Hippocampal formation (tissue), 2 donors: Measurements from ENCODE around the gene PRSS33.

Experiments used
- DNase-seq, 2 donors: peaks; one replicate each; lab custom pipeline; 2025; lab: John Stamatoyannopoulos, UW

The PRSS33 gene

DNA sequence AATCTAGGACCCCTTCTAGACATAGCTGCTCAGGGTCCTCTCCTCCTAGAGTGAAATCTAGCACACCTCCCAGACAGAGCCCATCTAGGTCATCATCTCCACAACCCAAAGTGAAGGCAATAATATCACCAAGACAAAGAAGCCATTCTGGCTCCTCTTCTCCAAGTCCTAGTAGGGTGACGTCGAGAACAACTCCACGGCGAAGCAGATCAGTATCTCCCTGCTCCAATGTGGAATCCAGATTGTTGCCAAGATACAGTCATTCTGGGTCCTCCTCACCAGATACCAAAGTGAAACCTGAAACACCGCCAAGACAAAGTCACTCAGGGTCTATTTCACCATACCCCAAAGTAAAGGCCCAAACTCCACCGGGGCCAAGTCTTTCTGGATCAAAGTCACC, 24.2 kb downstream of the PRSS33 start:
- no peak for DNase-seq

DNA sequence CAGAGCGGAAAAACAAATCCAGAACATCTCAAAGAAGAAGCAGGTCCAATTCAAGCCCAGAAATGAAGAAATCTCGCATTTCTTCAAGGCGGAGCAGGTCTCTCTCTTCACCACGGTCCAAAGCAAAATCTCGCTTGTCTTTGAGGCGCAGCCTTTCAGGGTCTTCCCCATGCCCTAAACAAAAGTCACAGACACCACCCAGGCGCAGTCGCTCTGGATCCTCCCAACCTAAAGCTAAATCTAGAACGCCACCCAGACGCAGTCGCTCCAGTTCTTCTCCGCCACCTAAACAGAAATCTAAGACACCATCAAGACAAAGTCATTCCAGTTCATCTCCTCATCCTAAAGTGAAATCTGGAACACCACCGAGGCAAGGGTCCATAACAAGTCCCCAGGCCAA, 24.6 kb downstream of the PRSS33 start:
- no peak for DNase-seq

DNA sequence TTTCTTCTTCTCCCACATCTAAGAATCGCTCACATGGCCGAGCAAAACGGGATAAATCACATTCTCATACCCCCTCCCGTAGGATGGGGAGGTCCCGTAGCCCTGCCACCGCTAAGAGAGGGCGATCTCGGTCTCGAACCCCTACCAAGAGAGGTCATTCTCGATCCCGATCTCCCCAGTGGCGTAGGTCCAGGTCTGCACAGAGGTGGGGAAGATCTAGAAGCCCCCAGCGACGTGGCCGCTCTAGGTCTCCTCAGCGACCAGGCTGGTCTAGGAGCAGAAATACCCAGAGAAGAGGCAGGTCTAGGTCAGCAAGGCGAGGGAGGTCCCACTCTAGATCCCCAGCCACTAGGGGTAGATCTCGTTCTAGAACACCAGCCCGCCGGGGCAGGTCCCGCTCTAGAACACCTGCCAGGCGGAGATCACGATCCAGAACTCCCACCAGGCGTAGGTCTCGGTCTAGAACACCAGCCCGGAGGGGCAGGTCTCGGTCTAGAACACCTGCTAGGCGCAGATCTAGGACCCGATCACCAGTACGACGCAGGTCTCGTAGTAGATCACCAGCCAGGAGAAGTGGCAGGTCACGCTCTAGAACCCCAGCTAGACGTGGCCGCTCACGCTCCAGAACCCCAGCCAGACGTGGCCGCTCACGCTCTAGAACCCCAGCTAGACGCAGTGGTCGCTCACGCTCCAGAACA, 25.3 kb downstream of the PRSS33 start:
- no peak for DNase-seq

DNA sequence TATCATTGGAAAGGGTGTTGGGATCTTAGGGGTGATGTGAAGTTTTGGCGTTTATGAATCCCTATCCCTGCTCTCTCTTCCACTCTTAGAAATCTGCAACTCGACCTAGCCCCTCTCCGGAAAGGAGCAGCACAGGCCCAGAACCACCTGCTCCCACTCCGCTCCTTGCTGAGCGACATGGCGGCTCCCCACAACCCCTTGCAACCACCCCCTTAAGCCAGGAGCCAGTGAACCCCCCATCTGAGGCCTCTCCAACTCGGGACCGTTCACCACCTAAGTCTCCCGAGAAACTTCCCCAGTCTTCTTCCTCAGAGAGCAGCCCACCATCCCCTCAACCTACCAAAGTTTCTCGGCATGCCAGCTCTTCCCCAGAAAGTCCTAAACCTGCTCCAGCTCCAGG, 25.9 kb downstream of the PRSS33 start:
- DNase-seq: no peak

GRCh38 chr16:2757344-2757743, 30.0 kb downstream of the PRSS33 start:
- DNase-seq: no peak

DNA sequence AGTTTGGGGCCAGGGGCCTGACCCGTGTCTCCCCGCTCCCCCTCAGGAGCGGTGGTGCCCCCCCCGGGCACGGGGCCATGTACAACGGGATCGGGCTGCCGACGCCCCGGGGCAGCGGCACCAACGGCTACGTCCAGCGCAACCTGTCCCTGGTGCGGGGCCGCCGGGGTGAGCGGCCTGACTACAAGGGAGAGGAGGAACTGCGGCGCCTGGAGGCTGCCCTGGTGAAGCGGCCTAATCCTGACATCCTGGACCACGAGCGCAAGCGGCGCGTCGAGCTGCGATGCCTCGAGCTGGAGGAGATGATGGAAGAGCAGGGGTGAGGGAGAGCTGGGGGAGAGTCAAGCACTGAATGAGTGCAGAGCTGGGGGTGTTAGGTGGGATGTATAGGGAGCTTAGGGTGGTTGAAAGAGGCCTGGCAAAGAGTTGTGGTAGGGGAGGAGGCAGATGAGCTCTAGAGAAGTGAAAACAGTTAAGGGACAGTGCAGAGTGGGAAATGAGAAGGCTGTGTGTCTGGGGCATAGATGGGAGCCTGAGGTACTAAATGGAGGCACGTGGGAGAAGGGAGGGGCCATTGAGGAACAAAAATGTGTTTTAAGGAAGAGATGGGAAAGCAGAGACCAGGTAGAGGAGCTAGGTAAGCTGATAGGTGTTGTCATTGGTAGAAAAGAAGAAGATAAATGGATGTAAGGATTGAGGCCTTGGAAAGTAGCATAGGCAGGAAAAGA, 30.9 kb downstream of the PRSS33 start:
- DNase-seq: no peak

- no peak for DNase-seq
These were observed 32.2 kb downstream of the PRSS33 start for GRCh38 chr16:2755158-2755557.

DNA sequence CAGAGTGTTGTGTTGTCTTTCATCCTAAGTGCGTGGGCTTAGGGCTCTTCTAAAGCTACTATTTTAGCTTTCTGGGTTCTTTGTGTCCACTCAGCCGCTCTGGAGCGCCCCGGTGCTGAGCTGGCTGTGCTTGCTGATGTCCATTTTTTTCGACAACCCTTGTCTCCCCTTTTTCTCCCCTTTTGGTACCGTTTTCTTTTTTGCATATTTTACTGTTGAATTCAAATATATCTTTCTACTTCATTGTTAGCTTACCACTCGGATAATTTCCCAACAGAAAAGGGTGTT, 33.7 kb downstream of the PRSS33 start:
- peak in 1 of 2 donors; percentile 6 for DNase-seq

GRCh38 chr16:2752850-2753732, 34.3 kb downstream of the PRSS33 start:
- DNase-seq: peak; percentile 68 to 88

DNA sequence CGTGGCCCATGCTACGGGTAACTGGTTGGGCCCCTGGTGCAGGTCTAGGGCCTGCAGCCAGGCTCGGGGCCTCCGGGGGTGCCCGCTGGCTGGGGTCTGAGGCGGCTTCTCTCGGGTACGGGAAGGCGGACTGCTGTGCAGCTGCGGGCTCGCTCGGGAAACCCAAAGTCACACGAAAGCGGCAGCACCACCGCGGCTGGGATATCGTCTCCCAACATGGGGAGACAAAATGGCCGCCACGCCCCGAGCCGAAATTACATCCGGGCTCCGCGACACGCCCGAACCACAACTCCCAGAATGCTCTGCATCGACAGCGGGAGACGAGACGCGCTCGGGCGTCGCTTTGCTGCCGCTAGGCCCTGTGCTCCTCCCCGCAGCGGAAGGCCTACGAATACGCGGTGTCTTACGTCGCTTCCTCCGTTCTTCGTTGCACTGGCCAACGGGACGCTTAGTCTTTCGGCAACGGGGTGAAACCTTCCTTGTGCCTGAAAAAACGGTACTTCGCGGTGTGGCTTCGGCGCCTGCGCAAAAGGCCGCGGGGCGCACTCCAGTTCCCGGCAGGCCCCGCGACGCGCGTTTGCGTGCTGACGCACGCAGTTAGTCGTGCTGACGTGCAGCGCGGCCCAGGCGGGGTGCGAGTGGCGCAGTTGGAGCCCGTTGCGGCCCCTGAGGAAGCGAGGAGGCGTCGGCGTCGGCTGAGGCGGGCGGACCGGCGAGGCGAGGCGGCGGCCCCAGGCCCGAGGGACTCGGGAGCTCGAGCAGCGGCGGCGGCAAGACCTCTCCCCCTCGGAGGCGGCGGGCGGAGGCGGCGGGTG, 35.1 kb downstream of the PRSS33 start, which contains the start of gene SRRM2:
Gene SRRM2 (plus strand): TSS at position 604 of the 815 bp plus-strand sequence. CDS start 3,727 bp downstream, outside the sequence.
- DNase-seq: peak; percentile 88 to 94

GRCh38 chr16:2751577-2752034, 35.8 kb downstream of the PRSS33 start:
- no peak for DNase-seq

GRCh38 chr16:2749936-2750335, 37.4 kb downstream of the PRSS33 start:
- no peak for DNase-seq

DNA sequence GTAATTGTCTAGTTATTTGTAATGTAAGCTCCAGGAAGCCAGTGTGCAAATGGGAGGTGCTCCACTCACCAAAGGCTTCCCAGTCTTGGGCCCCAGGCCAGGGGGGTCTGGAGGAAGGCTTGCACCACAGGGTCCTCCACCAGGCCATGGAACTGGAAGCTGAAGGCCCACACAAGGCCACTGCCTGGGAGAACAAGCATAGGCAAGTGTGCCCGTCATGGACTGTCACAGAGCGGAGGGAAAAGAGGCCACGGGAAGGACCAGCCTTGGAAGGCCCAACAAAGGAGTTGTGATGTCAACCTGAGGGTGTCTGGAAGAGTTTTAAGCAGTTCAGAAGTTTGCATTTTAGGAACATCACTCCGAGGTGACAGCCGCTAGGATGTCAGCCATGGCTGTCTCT, 37.9 kb downstream of the PRSS33 start:
- DNase-seq: no peak

- no peak for DNase-seq
These were observed 38.5 kb downstream of the PRSS33 start for GRCh38 chr16:2748757-2749455.

DNA sequence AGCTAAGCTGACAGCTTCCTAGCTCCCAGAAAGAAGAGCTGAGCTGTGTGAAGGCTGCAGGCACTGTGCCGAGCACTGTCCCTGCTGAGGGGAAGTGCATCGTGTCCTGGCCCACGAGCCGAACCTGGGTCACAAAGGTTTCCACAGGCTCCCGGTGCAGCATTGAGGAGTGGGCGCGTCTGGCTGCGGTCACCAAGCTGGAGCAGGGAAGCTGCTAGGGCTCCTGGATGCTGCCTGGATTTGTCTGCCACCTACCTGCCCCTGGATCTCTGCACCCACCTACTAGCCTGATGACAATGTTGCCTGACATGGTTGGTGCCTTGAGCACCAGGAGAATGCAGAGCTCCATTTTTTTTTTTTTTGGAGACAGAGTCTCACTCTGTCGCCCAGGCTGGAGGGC, 41.4 kb downstream of the PRSS33 start:
- no peak for DNase-seq

DNA sequence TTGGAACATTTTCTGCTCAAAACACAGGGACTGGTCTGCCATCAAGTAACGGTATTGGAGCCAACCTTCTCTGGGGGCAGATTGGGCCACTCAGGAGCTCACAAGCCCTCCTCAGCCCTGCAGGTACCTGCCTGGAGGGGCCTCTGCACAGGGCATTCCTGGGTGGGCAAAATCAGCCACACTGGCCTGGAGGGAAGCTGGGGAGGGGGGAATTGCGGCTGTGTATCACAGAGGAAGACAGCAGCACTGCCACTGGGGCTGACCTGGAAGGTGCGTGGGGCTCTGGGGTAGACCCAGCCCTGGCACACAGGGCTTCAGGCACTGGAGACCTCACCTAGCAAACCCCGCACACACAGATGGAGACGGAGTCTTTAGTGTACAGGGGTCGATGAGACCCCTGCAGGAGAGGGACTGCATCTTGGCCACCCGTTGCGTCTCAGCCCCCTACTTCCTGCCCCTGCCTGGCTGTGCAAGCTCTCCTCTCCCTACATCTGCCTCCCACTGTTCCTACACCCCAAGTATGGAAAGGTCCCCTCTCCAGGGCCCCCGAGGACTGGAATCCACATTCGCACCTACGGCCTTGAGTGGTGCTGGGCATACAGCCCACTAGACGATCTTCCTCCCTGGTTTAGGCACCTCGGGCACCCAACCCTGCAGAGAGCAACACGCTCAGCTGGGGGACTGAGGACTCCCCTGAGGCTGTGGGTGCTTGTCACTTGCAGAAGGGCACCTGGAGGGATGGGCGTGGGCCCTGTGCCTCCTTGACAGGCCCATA, 42.1 kb downstream of the PRSS33 start:
- no peak for DNase-seq

GRCh38 chr16:2744711-2745110, 42.6 kb downstream of the PRSS33 start:
- DNase-seq: no peak

DNA sequence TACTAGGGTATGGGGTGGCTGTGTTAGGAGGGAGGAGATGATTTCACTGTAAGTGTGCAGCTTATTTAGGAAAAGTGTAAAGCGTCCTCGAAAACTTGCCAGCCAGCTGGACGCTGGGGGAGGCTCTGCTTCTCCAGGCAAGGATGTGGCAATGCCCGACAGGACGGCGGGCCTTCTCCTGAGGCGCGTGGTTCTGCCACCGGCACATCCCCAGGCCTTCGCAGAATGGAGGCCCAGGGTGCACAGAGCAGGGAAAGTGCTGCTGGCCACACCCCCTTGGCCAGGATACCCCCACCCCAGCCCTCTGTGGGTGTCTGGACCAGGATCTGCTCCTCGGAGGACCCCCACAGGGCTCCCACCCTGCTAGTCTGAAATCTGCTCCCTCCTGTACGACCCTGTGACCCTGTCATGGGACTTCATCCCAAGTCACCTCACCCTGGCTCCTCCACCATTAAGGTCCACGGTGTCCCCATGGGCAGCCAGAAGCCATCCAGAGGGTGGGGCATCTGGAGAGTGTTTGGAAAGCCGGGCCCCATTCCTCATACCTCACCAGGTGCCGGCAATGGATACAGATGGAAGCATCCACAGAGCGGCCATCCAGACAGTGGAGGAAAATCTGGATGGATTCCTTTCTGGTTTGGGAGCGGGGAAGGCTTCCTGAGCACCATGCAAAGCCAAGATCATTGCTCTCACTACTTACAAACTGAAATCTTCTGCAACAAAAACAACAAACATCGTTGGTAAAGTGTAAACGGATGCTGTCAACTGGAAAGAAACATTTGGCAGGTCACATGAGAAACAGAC, 44.2 kb downstream of the PRSS33 start:
- no peak for DNase-seq

DNA sequence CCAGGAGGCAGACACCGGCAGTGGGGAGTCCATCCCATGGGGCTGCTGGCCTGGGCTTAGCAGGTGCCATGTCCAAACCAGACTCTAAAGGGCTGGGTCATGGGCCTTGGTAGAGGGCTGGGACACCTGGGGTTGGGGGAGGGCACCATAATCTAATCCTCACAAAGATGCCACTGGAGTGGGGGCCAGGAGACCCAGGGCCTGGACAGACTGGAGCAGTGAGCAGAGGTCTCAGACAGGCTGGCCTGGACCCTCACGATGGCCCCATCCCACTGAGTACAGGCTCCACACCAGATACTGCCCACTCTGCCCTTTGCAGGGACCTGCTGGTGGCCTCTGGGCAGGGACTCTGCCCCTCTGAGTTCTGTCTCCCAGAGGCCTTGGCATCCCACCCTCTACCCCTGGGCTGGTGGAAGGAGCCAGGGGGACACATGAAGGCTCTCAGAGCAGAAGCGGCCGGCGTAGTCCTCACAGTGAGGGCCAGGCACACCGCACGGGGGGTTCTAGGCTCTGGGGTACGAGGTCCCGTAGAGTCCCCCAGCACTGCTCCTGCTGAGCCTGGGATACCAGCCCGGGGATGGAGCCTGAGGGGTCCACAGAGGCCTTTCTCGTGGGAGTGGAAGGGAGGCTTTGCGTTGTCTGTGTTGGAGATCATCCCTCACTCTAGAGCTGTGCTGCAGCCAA, 44.9 kb downstream of the PRSS33 start:
- DNase-seq: no peak
